Endothelial cell (in vitro differentiated cells): ENCODE data around the gene HS6ST3. TPM values are rescaled to one million over a fixed set of nuclear protein-coding genes. Genes with fewer than 3 reads are reported as not detected.

Experiments used
- DNase-seq: peaks from one replicate; pipeline ENCODE4 v3.0.0; 2021; ENCODE audit warnings: low spot score
- H3K27ac Mint-ChIP-seq: one replicate; pipeline ENCODE4 v1.8.0; 2021; ENCODE audit warnings: mixed read lengths, inconsistent platforms; ENCODE audit not compliant: unreplicated experiment
- H3K27me3 Mint-ChIP-seq: one replicate; pipeline ENCODE4 v1.8.0; 2021; ENCODE audit warnings: mild to moderate bottlenecking, moderate library complexity, mixed read lengths, inconsistent platforms; ENCODE audit not compliant: unreplicated experiment
- H3K36me3 Mint-ChIP-seq: one replicate; pipeline ENCODE4 v1.8.0; 2021; ENCODE audit warnings: mild to moderate bottlenecking, low read depth, mixed read lengths, inconsistent platforms; ENCODE audit not compliant: unreplicated experiment
- H3K4me1 Mint-ChIP-seq: one replicate; pipeline ENCODE4 v1.8.0; 2021; ENCODE audit warnings: mild to moderate bottlenecking, mixed read lengths, inconsistent platforms; ENCODE audit not compliant: unreplicated experiment
- H3K4me3 Mint-ChIP-seq: one replicate; pipeline ENCODE4 v1.8.0; 2021; ENCODE audit warnings: mild to moderate bottlenecking, mixed read lengths, inconsistent platforms; ENCODE audit not compliant: unreplicated experiment
- H3K9me3 Mint-ChIP-seq: one replicate; pipeline ENCODE4 v1.8.0; 2021; ENCODE audit warnings: mixed read lengths, inconsistent platforms; ENCODE audit not compliant: unreplicated experiment
- CTCF ChIP-seq: fragments of 200-600 bp; sonication (generic); IDR thresholded peaks from one replicate; pipeline ENCODE4 v1.5.0; 2021; ENCODE audit warnings: antibody characterized with exemption; ENCODE audit not compliant: unreplicated experiment
- total RNA-seq: library from RNA; stranded (reverse); fragmentation: NEBNext Ultra II Directional; extraction: Animal tissue kit (Norgen Biotek cat#: 25700); gene quantifications from one replicate; pipeline ENCODE4 v1.2.1, GENCODE V29; 2021; ENCODE audit not compliant: unreplicated experiment

HS6ST3 gene
- total RNA-seq, 1 donor from 2014 or later: 1.9 TPM

- Mint-ChIP-seq H3K9me3 (no peaks in the 10 kb centered on the region), H3K36me3 (no peaks in the 10 kb centered on the region), H3K4me3 (no peak overlapping the region), H3K27ac (no peak overlapping the region), H3K27me3 (no peaks in the 10 kb centered on the region), H3K4me1 (no peaks in the 10 kb centered on the region)
- DNase-seq: peak; percentile 18
- TF ChIP-seq CTCF: peak; percentile 57
Measured at GRCh38 chr13:96229356-96229755, 139.4 kb downstream of the HS6ST3 start.

DNA sequence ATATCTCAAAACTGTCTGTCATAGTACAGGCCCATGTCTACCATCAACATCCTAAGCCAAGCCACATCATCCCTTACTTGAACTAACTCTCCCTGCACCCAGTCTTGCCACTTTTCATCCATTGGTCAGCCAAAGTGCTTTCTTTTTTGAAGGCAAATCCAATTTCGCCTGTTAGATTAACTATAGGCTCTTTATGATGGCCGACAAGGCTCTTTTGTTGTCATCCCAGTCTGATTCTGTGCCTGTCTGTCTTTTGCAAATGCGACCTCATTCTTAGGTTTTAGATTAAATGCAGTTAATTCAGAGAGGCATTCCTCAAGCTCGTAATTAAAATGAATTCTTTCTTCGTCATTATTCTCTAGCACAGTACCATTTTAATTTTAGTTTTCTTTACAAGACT is 148.3 kb downstream of the HS6ST3 start:
- DNase-seq: no peak
- no peak for TF ChIP-seq CTCF
- Mint-ChIP-seq H3K36me3 (no peaks in the 10 kb centered on the region), H3K27ac (no peak overlapping the region), H3K9me3 (no peaks in the 10 kb centered on the region), H3K4me3 (no peak overlapping the region), H3K4me1 (no peaks in the 10 kb centered on the region), H3K27me3 (no peaks in the 10 kb centered on the region)

DNA sequence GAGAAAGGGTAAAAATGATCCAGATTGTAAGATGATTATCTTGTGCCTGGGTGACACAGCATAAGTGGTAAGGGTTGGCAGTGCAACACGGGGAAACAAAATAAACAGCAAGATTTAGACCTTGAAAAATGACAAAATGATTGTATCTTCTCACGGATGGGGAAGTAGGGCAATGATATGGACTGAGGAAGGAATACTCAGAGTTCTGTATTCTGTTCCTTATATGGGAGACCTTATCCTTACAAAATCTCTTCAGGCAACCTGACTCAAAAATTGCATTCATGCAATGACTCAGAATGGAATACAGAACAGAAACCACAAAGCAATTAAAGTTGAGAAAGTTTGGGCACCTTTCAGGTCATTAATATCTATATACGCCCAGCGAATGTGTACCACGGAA is 149.0 kb downstream of the HS6ST3 start:
- no peak for DNase-seq
- TF ChIP-seq CTCF: no peak
- Mint-ChIP-seq H3K4me1 (no peaks in the 10 kb centered on the region), H3K27ac (no peak overlapping the region), H3K27me3 (no peaks in the 10 kb centered on the region), H3K9me3 (no peaks in the 10 kb centered on the region), H3K4me3 (no peak overlapping the region), H3K36me3 (no peaks in the 10 kb centered on the region)

- no peak for DNase-seq
- Mint-ChIP-seq H3K27me3 (no peaks in the 10 kb centered on the region), H3K27ac (no peak overlapping the region), H3K9me3 (no peaks in the 10 kb centered on the region), H3K4me1 (peaks cover 7% of the 10 kb centered on the region), H3K36me3 (no peaks in the 10 kb centered on the region), H3K4me3 (no peak overlapping the region)
- TF ChIP-seq CTCF: no peak
Measured at GRCh38 chr13:96243376-96243775, 153.5 kb downstream of the HS6ST3 start.

- Mint-ChIP-seq H3K9me3 (no peaks in the 10 kb centered on the region), H3K36me3 (no peaks in the 10 kb centered on the region), H3K27me3 (no peaks in the 10 kb centered on the region), H3K27ac (no peak overlapping the region), H3K4me1 (peaks cover 13% of the 10 kb centered on the region), H3K4me3 (no peak overlapping the region)
- DNase-seq: no peak
- no peak for TF ChIP-seq CTCF
Measured at GRCh38 chr13:96248103-96248502, 158.2 kb downstream of the HS6ST3 start.
